KMS-11 (cell line): ENCODE results near the gene KL.

Experiments used
- H2AFZ ChIP-seq: fragments of 200-600 bp; sonication (generic); 2 replicates; pipeline ENCODE4 v1.6.1; 2016; ENCODE audit warnings: antibody characterized with exemption, mixed run types, low read depth
- H3K27ac ChIP-seq: fragments of 200-600 bp; sonication (generic); 2 replicates; pipeline ENCODE4 v1.6.1; 2016; ENCODE audit warnings: mild to moderate bottlenecking, mixed run types
- H3K27me3 ChIP-seq: fragments of 200-600 bp; sonication (generic); 2 replicates; pipeline ENCODE4 v1.6.1; 2017; ENCODE audit warnings: mild to moderate bottlenecking, low read depth, mixed run types, moderate library complexity; ENCODE audit not compliant: insufficient read depth
- H3K36me3 ChIP-seq: fragments of 200-600 bp; sonication (generic); 2 replicates; pipeline ENCODE4 v1.6.1; 2017; ENCODE audit warnings: mild to moderate bottlenecking, mixed run types; ENCODE audit not compliant: insufficient read depth
- H3K4me1 ChIP-seq: fragments of 200-600 bp; sonication (generic); 2 replicates; pipeline ENCODE4 v1.6.1; 2016; ENCODE audit warnings: mild to moderate bottlenecking, low read depth, mixed run types; ENCODE audit not compliant: poor library complexity, severe bottlenecking
- H3K4me2 ChIP-seq: fragments of 200-600 bp; sonication (generic); 2 replicates; pipeline ENCODE4 v1.7.0; 2016; ENCODE audit warnings: mild to moderate bottlenecking, mixed run types
- H3K4me3 ChIP-seq: fragments of 200-600 bp; sonication (generic); IDR thresholded peaks from 2 replicates; pipeline ENCODE4 v1.6.1; 2017; ENCODE audit warnings: low read depth, low read length, mixed read lengths; ENCODE audit not compliant: insufficient read depth
- H3K79me2 ChIP-seq: fragments of 200-600 bp; sonication (generic); 2 replicates; pipeline ENCODE4 v1.6.1; 2016; ENCODE audit warnings: low read depth, mixed run types; ENCODE audit not compliant: insufficient read depth
- H3K9ac ChIP-seq: fragments of 200-600 bp; sonication (generic); 2 replicates; pipeline ENCODE4 v1.6.1; 2016; ENCODE audit warnings: mild to moderate bottlenecking, mixed run types
- H4K20me1 ChIP-seq: fragments of 200-600 bp; sonication (generic); 2 replicates; pipeline ENCODE4 v1.6.1; 2016; ENCODE audit warnings: mild to moderate bottlenecking, mixed run types; ENCODE audit not compliant: insufficient read depth
- TF ChIP-seq, protein P1 (sequence below): fragments of 200-600 bp; sonication (generic); conservative IDR thresholded peaks from 2 replicates; pipeline ENCODE4 v1.6.1; 2017; ENCODE audit warnings: low read depth, mild to moderate bottlenecking, antibody characterized with exemption, low read length, moderate library complexity, mixed read lengths

KL gene

DNA sequence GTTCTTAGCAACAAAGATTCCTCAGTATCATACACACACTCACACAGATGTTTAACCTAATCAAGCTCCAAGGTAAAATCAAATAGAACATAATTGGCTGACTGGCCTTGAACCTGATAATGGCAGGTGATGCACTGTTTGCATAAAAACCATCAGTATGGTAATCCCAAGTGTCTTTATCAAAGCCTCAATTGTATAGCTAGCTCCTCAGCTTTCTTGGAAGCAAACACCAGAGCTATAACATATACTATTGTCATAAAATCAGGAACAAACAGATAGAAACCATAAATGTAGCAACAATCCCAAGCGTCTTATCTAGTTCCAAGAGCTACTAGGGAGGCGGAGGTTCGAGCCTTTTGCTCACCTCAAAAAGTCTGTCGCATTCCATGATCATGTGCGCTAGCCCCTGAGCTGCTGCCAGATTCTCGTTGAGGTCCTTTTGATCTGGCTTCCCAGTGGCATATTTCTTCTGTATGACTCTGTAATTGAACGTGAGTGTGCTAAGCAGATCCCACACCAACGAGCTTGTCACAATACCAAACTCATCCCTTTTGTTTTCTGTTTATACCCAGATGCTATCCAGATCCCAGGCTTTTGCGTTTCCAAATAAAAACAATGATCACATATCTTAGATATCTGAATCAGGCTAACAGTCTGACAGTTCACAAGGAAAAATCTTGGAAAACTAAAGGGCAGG is 95.3 kb downstream of the KL start:
- Histone ChIP-seq H4K20me1 (no peaks in the 10 kb centered on the region), H3K27me3 (no peaks in the 10 kb centered on the region), H3K4me3 (no peak overlapping the region), H2AFZ (no peak overlapping the region), H3K9ac (no peak overlapping the region), H3K79me2 (no peaks in the 10 kb centered on the region), H3K4me2 (no peak overlapping the region), H3K36me3 (no peaks in the 10 kb centered on the region), H3K4me1 (no peaks in the 10 kb centered on the region), H3K27ac (no peak overlapping the region)
- TF ChIP-seq, protein P1, sequence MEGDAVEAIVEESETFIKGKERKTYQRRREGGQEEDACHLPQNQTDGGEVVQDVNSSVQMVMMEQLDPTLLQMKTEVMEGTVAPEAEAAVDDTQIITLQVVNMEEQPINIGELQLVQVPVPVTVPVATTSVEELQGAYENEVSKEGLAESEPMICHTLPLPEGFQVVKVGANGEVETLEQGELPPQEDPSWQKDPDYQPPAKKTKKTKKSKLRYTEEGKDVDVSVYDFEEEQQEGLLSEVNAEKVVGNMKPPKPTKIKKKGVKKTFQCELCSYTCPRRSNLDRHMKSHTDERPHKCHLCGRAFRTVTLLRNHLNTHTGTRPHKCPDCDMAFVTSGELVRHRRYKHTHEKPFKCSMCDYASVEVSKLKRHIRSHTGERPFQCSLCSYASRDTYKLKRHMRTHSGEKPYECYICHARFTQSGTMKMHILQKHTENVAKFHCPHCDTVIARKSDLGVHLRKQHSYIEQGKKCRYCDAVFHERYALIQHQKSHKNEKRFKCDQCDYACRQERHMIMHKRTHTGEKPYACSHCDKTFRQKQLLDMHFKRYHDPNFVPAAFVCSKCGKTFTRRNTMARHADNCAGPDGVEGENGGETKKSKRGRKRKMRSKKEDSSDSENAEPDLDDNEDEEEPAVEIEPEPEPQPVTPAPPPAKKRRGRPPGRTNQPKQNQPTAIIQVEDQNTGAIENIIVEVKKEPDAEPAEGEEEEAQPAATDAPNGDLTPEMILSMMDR, result no peak

DNA sequence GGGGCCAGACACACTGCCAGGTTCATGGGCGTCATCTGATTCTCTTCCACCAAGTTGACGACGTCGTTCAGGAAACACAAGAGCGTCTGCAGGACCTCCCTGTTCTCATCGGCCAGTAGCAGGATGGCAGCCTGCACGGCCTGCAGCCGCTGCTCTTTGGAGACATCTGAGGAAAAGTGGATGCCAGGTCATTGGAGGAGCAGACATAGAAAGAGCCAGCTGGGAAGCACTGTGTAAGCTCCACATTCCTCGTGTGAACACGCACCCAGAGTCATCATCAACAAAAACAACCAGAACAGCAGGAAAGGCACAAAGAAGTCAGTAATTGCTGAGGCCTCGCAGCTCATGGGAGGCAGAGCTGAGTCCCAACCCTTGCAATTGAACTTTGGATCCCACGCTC is 96.5 kb downstream of the KL start:
- TF ChIP-seq, protein P1, result no peak
- Histone ChIP-seq H3K36me3 (no peaks in the 10 kb centered on the region), H3K4me1 (no peaks in the 10 kb centered on the region), H3K4me3 (no peak overlapping the region), H3K79me2 (no peaks in the 10 kb centered on the region), H3K27ac (no peak overlapping the region), H4K20me1 (no peaks in the 10 kb centered on the region), H3K4me2 (no peak overlapping the region), H3K9ac (no peak overlapping the region), H3K27me3 (no peaks in the 10 kb centered on the region), H2AFZ (no peak overlapping the region)

DNA sequence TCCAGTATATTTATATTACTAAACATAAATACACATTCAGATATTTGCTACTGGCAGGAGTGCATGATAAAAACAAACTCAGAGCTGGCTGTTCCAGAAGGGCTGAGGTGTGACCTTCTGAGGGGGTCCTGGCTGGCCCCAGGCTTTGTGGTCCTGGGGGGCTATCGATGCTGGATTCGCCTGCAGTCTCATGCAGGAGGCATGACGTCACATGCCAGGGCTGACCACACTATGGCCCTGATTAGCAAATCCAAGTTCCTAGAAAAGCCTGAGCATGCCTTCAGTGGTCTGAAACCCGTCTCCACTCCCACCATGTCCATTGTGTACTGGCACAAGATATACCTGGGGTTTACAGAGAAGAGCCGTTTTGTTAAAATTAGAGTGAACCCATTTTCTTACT is 97.9 kb downstream of the KL start:
- H3K27ac ChIP-seq, result no peak overlapping the region
- H2AFZ ChIP-seq, result no peak overlapping the region
- TF ChIP-seq, protein P1, result no peak
- no peaks in the 10 kb centered on the region for H3K36me3 ChIP-seq
- no peak overlapping the region for H3K9ac ChIP-seq
- H3K4me1 ChIP-seq, result no peaks in the 10 kb centered on the region
- H3K27me3 ChIP-seq, result no peaks in the 10 kb centered on the region
- no peaks in the 10 kb centered on the region for H4K20me1 ChIP-seq
- H3K4me3 ChIP-seq, result no peak overlapping the region
- H3K4me2 ChIP-seq, result no peak overlapping the region
- no peaks in the 10 kb centered on the region for H3K79me2 ChIP-seq

DNA sequence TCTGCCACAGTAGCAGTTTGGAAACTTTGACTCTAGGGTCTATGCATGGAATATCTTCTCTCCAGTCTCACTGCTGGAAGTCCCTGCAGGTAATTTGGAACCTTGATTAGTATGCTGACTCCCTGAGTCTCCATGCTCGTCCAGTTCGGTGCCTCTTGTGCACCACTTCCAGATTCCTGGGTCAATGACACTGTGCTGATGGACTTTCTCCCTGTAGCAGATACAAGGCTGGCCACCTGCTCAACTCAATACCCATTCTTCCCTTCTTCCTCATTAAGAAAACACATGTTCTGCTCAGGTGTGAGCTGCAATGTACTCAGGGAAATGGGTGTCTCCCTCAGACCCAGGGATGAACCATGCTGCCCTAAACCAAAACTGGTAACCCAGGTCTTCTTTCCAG is 99.1 kb downstream of the KL start:
- H3K27ac ChIP-seq, result no peak overlapping the region
- H4K20me1 ChIP-seq, result no peaks in the 10 kb centered on the region
- H3K4me2 ChIP-seq, result no peak overlapping the region
- no peak overlapping the region for H2AFZ ChIP-seq
- TF ChIP-seq, protein P1, result no peak
- no peaks in the 10 kb centered on the region for H3K79me2 ChIP-seq
- no peaks in the 10 kb centered on the region for H3K36me3 ChIP-seq
- no peak overlapping the region for H3K4me3 ChIP-seq
- H3K4me1 ChIP-seq, result no peaks in the 10 kb centered on the region
- H3K27me3 ChIP-seq, result no peaks in the 10 kb centered on the region
- no peak overlapping the region for H3K9ac ChIP-seq
